Measurements from ENCODE around the gene PRKN.
A peak's percentile ranks its signal among the peaks of the same experiment; 100 is the strongest.

The PRKN gene

DNA sequence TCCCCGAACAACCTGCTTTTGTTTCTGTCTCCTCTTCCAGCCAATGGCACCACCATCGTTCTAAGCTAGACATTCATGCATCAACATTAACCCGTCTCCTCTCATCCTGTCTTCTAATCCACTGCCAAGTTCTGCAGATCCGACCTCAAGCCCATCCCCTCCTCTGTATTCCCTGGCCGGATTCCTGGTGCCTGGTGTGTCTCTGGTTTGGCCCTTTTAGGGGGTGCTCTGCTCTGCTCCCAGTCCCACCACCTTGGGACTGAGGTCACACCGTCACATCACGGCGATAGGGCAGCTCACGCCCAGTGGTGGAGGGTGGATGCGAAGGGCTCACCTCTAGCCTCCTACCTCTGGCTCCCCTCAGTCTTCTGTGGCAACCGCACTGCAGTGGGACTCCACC lies 1351.2 kb downstream of the PRKN start:
- DNase-seq (ENCODE audit: low read depth) = no peak

DNA sequence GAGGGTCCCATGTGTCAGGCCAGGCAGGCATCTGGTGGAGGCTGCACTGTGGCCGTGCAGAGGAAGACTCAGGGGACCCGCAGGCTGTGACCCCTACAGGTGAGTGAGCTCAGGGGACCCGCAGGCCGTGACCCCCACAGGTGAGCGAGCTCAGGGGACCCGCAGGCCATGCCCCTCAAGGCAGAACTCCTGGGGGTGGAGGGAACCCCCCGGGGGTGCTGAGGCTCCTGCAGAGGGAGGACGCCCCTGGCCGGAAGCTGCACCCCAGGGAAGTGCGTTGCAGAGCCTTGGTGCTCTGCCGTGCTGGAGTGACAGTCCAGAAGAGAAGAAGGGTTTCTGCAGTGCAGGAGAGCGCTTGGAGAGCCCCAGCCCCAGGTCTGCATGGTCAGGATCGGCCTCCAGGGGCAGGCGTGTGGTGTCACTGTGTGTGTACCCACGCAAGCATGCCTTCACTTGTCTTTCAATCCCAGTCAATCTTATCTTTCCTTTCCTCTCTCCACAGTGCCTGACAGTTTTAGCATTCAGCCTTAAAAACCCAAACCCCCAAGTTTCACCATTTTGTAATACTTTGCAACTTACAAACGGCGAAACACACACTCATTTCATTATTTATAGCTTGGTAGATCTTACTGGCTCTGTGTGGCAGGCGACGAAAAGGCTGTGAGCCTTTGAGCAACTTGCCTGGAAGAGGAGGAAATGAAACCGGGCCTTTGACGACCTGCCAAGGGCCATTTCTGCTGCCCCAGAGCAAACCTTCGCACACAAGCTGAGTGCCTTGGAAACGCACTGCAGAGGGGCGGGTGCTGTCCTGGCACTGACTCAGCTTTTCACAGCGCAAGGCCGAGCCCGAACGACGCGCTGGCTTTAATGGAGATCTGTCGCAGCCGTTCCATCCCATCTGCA lies 1352.3 kb downstream of the PRKN start:
- DNase-seq (ENCODE audit: low read depth) = no peak

DNA sequence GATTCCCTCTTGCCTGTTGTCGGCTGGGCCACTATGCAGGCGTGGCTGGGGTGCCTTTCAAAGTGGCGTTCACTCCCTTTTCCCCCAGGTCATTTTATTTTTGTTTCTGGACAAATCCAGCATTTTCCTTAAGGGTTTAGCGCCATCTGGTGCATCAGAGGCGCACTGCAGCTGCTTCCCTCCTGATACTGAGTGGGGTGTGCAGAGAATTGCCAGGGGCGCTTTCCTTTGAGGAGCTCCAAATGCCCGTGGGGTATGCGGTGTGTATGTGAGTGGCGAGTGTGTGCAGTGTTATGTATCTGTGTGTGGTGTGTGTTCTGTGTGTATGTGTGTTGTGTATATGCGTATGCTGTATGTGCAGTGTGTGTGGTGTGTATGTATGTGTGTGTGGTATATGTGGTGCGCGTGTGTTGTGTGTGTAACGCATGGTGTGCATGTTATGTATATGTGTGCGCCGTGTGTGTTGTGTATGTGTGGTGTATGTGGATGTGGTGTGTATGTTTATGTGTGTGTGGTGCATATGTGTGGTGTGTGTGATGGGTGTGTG lies 1353.6 kb downstream of the PRKN start:
- peak; percentile 42 for DNase-seq (ENCODE audit: low read depth)

DNA sequence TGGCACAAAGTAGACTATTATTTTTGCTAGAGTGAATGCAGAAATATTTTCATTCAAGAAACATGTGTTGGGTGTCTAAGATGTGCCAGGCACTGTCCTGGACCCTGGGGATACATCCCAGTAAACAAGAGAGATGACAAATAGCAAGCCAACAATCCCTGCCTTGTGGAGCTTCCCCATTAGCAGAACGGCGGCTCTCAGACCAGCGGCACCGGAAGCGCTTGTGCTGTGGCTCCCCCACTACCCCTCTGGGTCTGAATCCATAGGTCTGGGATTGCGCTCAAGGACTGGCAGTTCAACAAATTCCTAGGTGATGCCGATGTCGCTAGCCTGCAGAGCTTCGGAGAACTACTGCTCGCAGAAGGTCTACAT lies 1355.2 kb downstream of the PRKN start:
- no peak for DNase-seq (ENCODE audit: low read depth)

GRCh38 chr6:161370880-161371279 lies 1356.7 kb downstream of the PRKN start:
- peak; percentile 36 for DNase-seq (ENCODE audit: low read depth)

- no peak for DNase-seq (ENCODE audit: low read depth)
Measured at GRCh38 chr6:161369339-161369738, 1358.2 kb downstream of the PRKN start.

- DNase-seq (ENCODE audit: low read depth) = no peak
Measured at GRCh38 chr6:161368514-161368913, 1359.1 kb downstream of the PRKN start.

GRCh38 chr6:161367472-161367871 lies 1360.1 kb downstream of the PRKN start:
- no peak for DNase-seq (ENCODE audit: low read depth)

GRCh38 chr6:161366301-161366923 lies 1361.2 kb downstream of the PRKN start:
- no peak for DNase-seq (ENCODE audit: low read depth)

GRCh38 chr6:161365633-161366032 lies 1361.9 kb downstream of the PRKN start:
- no peak for DNase-seq (ENCODE audit: low read depth)

DNA sequence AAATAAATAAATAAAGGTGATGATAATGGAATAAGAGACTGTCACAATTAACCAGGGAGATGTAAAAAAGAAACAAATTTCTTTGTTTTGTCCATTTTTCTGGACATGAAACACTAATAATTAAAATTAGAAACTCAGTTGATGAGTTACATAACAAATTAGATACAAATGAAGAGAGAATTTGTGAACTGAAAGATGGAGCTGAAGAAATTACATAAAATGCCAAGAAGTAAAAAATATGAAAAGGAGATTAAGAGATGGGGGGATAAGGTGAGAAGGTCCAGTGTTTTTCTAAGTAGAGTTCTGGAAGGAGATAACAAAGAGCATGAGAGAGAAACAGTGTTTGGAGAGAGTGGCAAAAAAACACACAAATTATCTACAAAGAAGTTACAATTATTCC lies 1364.3 kb downstream of the PRKN start:
- DNase-seq (ENCODE audit: low read depth) = no peak

- DNase-seq (ENCODE audit: low read depth) = no peak
Measured at GRCh38 chr6:161362266-161362665, 1365.3 kb downstream of the PRKN start.

DNA sequence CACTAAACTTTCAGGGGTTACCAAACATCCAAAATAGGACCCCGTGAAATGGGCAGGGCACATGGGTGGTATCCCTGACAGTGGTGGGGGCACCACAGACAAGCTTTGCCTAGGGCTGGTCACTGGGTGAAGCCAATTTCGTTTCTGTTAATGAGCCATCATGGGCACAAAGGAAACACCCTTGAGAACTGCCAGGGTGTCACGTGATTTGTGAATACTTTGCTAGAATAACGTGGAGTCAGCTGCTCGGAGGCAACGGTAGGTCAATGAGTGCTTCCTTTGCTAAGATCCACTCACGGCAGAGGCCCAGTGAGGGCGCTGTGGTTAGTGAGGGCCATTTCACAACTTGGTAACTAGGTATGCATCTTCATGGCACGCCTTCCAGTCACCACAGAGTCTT lies 1366.0 kb downstream of the PRKN start:
- DNase-seq (ENCODE audit: low read depth) = no peak

DNA sequence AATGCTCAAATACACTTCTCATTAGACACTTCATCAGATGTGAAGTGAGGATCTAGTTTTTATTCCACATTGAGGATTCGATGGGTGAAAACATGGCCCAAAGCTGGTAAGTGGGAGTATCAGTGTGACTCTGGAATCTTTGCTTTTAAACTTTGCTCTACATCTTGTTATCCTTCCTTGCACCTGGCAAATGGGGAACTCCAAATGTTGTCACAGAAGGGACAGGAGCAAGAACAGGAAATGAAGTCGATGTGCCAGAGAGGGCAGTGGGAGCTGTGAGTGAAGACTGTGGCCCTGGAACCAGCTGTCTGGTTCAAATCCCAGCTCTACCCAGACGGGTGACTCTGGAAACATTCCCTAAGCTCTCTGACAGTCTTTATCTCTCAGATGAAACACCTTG lies 1367.0 kb downstream of the PRKN start:
- DNase-seq (ENCODE audit: low read depth) = no peak

DNA sequence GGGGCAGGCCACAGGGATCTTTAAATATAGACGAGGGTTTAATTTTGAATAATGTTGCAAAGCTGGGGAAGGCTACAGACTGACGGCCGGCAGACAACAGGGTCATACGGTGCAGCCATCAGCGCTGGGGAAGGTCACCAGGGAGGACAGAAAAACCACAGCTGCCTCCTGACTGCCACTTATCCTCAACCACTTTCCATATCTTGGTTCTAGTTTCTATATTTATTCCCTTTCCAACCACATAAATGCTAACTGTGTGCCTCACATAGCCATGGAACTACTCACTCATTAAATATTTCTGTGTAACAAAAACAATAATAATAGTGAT lies 1368.0 kb downstream of the PRKN start:
- DNase-seq (ENCODE audit: low read depth) = no peak

DNA sequence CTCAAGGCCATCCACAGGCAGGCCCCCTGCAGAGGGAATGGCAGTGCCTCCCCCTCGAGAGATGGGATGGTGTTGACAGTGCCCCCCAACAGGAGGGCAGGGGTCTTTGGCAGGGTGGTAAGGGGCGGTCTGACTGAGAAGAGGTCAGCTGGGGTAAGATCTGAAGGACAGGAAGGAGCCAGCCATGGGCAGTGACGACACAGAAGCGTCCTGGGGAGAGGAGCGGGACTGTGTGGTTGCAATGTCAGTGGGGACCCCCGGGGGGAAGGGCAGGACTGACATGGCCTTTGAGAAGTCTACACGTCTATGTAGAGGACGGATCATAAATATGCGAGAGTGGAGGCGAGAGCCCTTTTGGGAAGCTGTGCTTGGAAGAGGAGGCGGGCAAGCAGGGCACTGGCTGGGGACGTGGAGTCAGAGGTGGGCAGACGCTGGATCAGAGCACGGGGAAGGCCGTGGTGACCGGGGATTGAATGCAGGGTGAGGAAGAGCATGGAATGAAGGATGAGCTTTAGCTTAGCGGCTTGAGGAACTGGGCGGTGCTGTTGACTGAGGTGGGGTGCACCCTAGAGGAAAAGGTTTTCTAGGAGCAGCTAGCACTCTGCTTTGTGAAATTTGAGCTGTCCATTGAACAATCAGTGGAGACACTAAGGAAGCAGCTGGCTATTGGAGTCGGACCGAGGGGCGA lies 1371.3 kb downstream of the PRKN start:
- DNase-seq (ENCODE audit: low read depth) = no peak

GRCh38 chr6:161355696-161356095 lies 1371.9 kb downstream of the PRKN start:
- DNase-seq (ENCODE audit: low read depth) = no peak

- no peak for DNase-seq (ENCODE audit: low read depth)
Measured at GRCh38 chr6:161354956-161355355, 1372.6 kb downstream of the PRKN start.

DNA sequence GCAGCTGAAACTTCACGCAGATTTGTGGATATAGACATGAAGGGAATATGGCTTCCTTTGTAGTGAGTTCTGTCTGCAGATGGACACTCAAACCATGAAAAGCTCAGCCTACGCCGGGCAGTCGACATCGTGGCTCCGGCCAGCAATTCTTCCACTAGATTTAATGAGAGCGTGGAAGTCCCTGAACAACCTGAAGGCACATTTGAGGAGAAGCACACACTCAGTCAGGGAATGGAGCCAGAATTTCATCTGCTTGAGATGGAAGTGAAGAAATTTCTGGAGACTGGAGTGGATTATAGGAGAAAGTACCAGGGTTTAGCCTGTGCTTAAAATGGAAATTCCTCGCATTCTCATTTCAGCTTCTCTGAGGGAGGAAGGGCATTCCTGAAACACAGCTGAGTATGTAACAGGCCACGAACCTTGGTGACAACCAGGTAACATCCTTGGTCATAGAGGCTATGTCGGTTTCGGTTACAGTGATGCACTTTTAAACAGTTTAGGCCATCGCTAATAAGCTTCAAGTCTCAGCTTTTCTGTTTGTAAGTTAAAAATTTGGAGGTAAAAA lies 1373.2 kb downstream of the PRKN start:
- no peak for DNase-seq (ENCODE audit: low read depth)

GRCh38 chr6:161353208-161353613 lies 1374.4 kb downstream of the PRKN start:
- DNase-seq (ENCODE audit: low read depth) = no peak

DNA sequence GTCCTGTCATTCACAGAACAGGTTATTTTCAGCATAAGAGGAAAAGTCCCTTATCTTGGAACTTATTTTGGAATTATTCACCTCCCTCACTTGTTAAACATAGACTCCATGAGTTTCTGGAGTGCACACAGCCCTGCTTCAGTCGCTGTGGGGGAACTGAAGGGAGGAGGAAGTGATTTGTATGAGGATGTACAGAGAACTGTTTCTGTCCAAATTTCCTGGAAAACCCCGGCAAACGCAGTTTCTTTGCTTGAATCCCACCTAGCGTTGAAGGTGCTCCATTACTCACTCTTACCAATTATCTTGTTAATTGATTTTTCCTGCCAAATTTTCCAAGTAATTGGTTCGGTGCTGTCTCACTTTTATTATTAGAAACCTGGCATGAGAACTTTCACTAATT lies 1375.7 kb downstream of the PRKN start:
- DNase-seq (ENCODE audit: low read depth) = no peak

DNA sequence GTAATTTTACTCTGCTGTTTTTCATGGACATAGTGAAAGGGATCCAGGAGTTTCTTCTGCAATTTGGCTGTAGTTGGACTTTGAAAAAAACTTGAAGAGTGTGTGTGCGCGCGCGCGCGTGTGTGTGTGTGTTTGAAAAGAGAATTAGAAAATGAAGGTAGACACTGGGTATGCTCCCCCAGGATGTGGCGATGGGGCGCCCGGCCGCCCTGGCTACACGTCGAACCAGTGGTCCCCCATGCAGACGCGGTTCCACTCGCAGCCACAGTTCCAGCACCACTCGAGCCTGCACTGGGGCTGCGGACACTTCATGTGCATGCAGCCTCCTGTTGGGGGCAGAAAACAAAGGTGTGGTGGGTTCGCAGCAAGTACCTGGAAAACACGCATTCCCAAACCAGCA lies 1377.7 kb downstream of the PRKN start:
- DNase-seq (ENCODE audit: low read depth) = no peak

- DNase-seq (ENCODE audit: low read depth) = no peak
Measured at GRCh38 chr6:161348628-161348994, 1379.0 kb downstream of the PRKN start.
